Spinal cord (tissue), 10 donors: ENCODE results near the gene NOS1AP. TPM values are rescaled to one million over a fixed set of nuclear protein-coding genes. Genes with fewer than 3 reads are reported as not detected.

Source experiments
- DNase-seq, 6 donors: peaks; one replicate each; pipeline versions ENCODE4 v3.0.0 to v3.0.0-alpha.2; 2013 to 2015; ENCODE audit warnings: low spot score in 6 of 6, low read depth in 4 of 6
- H3K27ac ChIP-seq: one replicate; pipeline ENCODE4 v1.5.1; 2013; ENCODE audit warnings: low read depth, low read length, control low read depth
- H3K27me3 ChIP-seq: one replicate; pipeline ENCODE4 v1.6.1; 2013; ENCODE audit warnings: low read length; ENCODE audit not compliant: control insufficient read depth, insufficient read depth
- H3K36me3 ChIP-seq: one replicate; pipeline ENCODE4 v1.6.1; 2013; ENCODE audit warnings: low read length; ENCODE audit not compliant: control insufficient read depth, insufficient read depth
- H3K4me1 ChIP-seq: one replicate; pipeline ENCODE4 v1.6.1; 2013; ENCODE audit warnings: low read length; ENCODE audit not compliant: control insufficient read depth, insufficient read depth
- H3K4me3 ChIP-seq: one replicate; pipeline ENCODE4 v1.5.1; 2013; ENCODE audit warnings: low read depth, low read length, control low read depth
- H3K9me3 ChIP-seq: one replicate; pipeline ENCODE4 v1.6.1; 2013; ENCODE audit warnings: low read length; ENCODE audit not compliant: control insufficient read depth, insufficient read depth
- WGBS: methylation state at CpG from one replicate; pipeline ENCODE4 v1.1.5; 2013; ENCODE audit warnings: missing lambda C conversion rate; ENCODE audit not compliant: insufficient coverage; 5-methylcytosine and 5-hydroxymethylcytosine counted together
- polyA plus RNA-seq, 2 donors: library from polyadenylated mRNA; unstranded; fragments of 120-200 nt; gene quantifications; one replicate each; pipeline ENCODE4 v1.2.1, GENCODE V29; 2013; ENCODE audit not compliant: insufficient read length in 2 of 2
- total RNA-seq, 2 donors: library from RNA; depleted of rRNA in 1 of 2; stranded (reverse); fragments of 120-200 nt in 1 of 2; fragments of >200 nt in 1 of 2; gene quantifications; one replicate each; pipeline versions ENCODE4 v1.2.3 to v1.2.4, GENCODE V29; 2013 to 2014
- donor health status: healthy.

Gene NOS1AP
- total and polyA plus RNA-seq, 4 donors: 4.2 to 9.9 (median 8.1) TPM

DNA sequence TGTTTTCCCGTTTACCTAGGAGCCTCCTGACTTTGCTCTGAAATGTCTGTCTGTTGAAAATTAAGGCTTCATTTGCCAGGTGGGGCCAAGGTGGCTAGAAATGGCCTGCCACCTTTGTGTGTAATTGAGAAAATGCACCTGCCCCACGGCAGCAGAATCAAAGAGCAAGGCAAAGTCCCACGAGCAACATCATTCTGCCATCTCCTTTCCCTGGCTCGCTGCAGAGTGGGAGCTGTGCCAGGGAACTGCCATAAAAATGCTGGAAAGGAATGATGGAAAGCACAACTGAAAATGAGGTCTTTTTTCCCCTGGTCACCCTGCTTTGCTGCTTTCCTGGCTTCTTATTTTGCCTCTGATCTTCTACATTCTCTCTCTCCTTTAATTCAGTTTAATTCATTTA, 40.3 kb upstream of the NOS1AP start:
- peak in 1 of 6 donors; percentile 80 for DNase-seq
- Histone ChIP-seq H3K36me3 (no peaks in the 10 kb centered on the region), H3K9me3 (peaks cover 4% of the 10 kb centered on the region), H3K4me3 (no peak overlapping the region), H3K4me1 (peaks cover 10% of the 10 kb centered on the region), H3K27ac (peak overlapping the region; percentile 40), H3K27me3 (peaks cover 15% of the 10 kb centered on the region)
- WGBS: 52% methylated on average over 2 of the region's 4 CpGs

DNA sequence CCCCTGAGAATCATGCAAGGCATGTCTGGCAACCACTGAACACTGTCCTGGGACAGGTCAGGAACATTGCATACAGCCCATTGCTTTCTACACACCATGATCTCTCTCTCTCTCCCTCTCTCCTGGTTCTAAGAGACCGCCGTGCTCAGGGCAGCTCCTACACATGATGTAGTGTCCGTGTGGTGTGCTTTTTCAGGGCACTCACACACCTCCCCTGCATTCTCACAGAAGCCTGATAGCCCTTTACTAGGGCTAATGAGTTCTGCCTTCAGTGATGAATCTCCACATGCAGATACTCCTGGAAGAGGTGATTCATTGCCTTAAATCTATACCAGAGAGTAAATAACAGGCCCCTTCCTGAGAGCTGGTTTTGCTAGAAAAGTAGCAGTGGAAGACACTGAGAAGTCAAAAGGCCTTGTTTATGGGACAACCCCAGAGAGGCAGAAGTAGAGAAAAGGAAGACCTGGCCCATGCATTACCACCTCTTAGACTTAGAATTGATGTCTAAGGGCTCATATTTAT, 38.7 kb upstream of the NOS1AP start:
- H3K36me3 ChIP-seq: no peaks in the 10 kb centered on the region
- no CpG with 5 or more reads among the region's 3 CpGs for WGBS
- H3K4me3 ChIP-seq: no peak overlapping the region
- H3K27me3 ChIP-seq: peaks cover 4% of the 10 kb centered on the region
- H3K27ac ChIP-seq: no peak overlapping the region
- H3K4me1 ChIP-seq: peaks cover 8% of the 10 kb centered on the region
- DNase-seq: no peak
- peaks cover 4% of the 10 kb centered on the region for H3K9me3 ChIP-seq

DNA sequence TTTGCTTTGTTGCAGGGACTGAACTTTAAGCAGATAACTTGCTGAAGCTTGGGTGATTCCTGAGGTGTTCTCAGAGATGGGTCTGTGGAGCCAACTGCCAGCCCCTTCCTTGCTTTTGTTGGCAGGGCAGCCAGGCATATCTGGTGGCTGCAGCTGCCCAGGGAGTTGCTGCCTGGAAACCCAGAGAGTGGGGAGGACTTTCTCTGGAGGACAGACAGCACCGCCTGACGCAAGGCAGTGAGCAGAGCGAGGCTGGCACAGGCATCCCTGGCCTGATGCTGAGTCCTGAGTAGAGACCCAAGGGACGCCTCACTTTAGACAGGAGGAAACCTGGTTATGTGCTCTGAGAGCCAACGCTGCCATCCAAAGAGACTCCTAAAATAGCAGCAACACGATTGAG, 36.1 kb upstream of the NOS1AP start:
- Histone ChIP-seq H3K9me3 (no peaks in the 10 kb centered on the region), H3K27me3 (peaks cover 2% of the 10 kb centered on the region), H3K4me1 (peaks cover 8% of the 10 kb centered on the region), H3K4me3 (no peak overlapping the region), H3K27ac (no peak overlapping the region), H3K36me3 (no peaks in the 10 kb centered on the region)
- WGBS: 71% methylated on average over 6 of the region's 6 CpGs
- peak in 1 of 6 donors; percentile 32 for DNase-seq

DNA sequence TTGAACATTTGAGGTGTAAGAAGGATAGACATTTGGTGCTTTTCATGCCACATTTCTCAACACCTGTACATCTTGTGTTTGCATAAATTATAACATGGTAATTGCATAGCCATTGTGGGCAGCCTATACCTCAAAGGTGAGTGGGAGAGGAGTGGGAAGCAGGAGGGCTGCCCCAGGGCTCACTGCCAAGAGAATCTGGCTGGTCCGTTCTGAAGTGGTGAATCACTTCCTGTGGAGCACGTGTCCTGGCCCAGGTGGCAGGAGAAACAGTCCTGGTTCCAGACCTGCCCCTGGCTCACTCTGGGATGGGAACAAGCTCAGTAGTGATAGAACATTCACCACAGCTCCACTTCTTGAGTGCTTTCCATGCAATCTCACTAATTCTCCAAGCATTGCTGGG, 34.2 kb upstream of the NOS1AP start:
- Histone ChIP-seq H3K27me3 (no peaks in the 10 kb centered on the region), H3K9me3 (no peaks in the 10 kb centered on the region), H3K27ac (no peak overlapping the region), H3K4me1 (peaks cover 4% of the 10 kb centered on the region), H3K4me3 (no peak overlapping the region), H3K36me3 (no peaks in the 10 kb centered on the region)
- DNase-seq: no peak
- WGBS: 44% methylated on average over 2 of the region's 2 CpGs

DNA sequence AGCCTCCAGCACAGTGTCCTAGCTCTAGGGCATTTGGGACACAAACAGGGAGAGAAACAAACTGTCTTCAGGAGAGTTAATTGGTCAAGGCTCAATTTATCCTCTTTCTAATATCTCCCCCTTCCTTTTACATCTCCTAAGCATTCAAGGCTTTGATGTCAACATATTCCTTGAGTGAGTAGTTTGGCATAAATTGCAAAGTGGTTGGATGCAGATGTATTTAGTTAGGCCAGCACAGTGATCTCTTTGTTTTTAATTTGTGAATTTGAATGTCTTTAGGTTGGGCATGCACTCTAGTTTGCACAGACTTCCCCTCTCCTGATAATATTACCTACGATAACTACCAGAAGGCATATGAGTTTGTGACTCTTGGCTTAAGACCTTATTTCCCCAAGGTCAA, 33.3 kb upstream of the NOS1AP start:
- H3K27ac ChIP-seq: no peak overlapping the region
- H3K9me3 ChIP-seq: no peaks in the 10 kb centered on the region
- H3K27me3 ChIP-seq: no peaks in the 10 kb centered on the region
- H3K4me3 ChIP-seq: no peak overlapping the region
- peaks cover 4% of the 10 kb centered on the region for H3K4me1 ChIP-seq
- WGBS: no CpG with 5 or more reads among the region's 1 CpG
- no peak for DNase-seq
- H3K36me3 ChIP-seq: no peaks in the 10 kb centered on the region

DNA sequence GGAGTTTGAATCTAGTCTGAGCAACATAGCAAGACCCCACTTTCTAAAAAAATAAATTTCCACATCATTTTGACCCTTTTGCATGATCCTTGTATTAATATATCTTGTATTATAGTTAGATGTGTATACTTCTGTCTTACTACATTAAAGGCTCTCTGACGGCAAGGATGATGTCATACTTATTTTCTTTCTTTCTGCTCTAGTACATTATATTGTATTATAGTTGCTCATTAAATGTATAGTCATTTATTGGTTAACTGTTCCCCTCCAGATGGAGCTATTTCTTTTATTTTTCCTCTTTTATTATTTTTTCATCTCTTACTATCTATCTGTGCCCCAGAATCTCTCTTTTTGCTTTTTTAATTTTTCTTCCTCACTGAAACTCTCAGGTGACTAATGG, 30.9 kb upstream of the NOS1AP start:
- DNase-seq: no peak
- Histone ChIP-seq H3K27ac (no peak overlapping the region), H3K4me3 (no peak overlapping the region), H3K4me1 (peaks cover under 1% of the 10 kb centered on the region), H3K27me3 (no peaks in the 10 kb centered on the region), H3K36me3 (no peaks in the 10 kb centered on the region), H3K9me3 (no peaks in the 10 kb centered on the region)
- WGBS: no CpG with 5 or more reads among the region's 1 CpG

DNA sequence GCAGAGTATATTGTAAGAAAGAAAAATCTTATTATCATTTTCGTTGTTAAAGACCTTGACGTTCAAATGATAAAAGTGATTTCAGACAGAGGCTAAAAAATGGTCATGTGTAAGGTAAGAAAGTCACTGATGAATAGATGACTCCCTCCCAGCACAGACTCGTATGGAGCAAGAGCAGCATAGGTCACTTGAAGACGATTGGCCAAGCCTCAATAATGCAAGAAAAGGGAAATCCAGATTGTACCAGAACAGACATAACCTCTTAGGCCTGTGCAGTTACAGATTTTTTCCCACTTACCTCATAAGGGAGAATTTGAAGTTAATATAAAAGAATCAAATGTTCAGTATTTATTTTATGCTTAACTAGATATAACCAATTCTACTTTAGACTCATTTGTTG, 29.5 kb upstream of the NOS1AP start:
- Histone ChIP-seq H3K4me3 (no peak overlapping the region), H3K36me3 (no peaks in the 10 kb centered on the region), H3K27ac (no peak overlapping the region), H3K27me3 (no peaks in the 10 kb centered on the region), H3K9me3 (no peaks in the 10 kb centered on the region), H3K4me1 (no peaks in the 10 kb centered on the region)
- no peak for DNase-seq
- WGBS: no CpG with 5 or more reads among the region's 4 CpGs

DNA sequence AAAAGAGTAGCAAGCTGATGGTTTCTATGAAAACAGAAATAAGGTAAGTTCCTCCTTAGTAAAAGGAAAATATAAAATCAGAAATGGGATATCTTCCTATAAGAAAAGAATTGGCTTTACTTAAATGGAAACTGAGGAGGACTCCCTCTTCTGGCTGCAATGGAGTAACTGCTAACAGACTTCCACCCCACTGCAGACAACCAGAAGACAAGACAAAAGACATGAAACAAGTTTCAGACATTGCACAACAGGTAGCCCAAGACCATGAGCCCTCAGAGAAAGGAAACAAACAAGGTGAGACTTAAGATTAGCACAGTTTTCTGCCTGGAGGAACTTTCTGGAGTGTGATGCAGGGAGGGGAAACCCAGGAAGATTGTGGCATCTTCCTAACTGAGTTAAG, 28.8 kb upstream of the NOS1AP start:
- Histone ChIP-seq H3K27me3 (no peaks in the 10 kb centered on the region), H3K36me3 (no peaks in the 10 kb centered on the region), H3K9me3 (no peaks in the 10 kb centered on the region), H3K27ac (no peak overlapping the region), H3K4me3 (no peak overlapping the region), H3K4me1 (no peaks in the 10 kb centered on the region)
- no peak for DNase-seq

DNA sequence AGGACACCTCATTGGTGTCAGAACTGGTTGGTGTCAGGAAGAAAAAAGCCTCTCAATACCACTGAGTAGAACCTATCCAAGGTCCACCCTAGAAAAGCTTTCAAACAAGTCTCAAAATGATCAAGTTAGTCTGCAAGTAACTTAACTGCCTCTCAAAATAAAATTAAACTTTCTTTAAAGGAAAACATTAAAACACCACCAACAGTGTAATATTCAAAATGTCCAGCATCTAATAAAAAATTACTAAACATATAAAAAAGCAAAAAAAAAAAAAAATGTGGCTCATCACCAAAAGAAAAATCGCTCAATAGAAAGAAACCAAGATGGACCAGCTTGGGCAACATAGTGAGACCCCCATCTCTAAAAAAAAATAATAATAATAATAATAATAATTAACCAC, 27.1 kb upstream of the NOS1AP start:
- H3K4me3 ChIP-seq: no peak overlapping the region
- H3K4me1 ChIP-seq: no peaks in the 10 kb centered on the region
- H3K27me3 ChIP-seq: no peaks in the 10 kb centered on the region
- no peaks in the 10 kb centered on the region for H3K9me3 ChIP-seq
- no peak for DNase-seq
- H3K36me3 ChIP-seq: no peaks in the 10 kb centered on the region
- no CpG with 5 or more reads among the region's 1 CpG for WGBS
- no peak overlapping the region for H3K27ac ChIP-seq

DNA sequence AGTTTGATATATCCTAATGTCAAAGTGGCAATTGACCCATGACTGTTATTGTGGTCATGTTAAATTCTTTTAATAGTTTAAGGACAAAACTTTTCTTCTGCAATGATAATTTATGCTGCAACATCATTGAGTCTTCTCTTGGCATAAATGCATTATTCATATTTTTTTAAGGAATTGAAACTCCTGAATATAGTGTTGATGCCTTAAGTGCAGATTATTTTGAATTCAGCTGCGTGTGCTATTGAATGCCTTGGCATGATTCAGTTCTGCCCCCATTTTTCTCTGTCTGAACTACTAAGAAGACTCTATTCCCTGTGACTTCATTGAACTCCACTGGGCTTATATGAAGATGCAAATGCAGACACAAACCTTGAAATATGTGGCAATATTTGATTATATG, 22.6 kb upstream of the NOS1AP start:
- Histone ChIP-seq H3K4me1 (no peaks in the 10 kb centered on the region), H3K27ac (no peak overlapping the region), H3K36me3 (no peaks in the 10 kb centered on the region), H3K27me3 (no peaks in the 10 kb centered on the region), H3K4me3 (no peak overlapping the region), H3K9me3 (no peaks in the 10 kb centered on the region)
- no CpG with 5 or more reads among the region's 1 CpG for WGBS
- no peak for DNase-seq
